Fibroblast of the aortic adventitia (primary cell): ENCODE results near the gene MUCL3. TPM values are rescaled to one million over a fixed set of nuclear protein-coding genes. Genes with fewer than 3 reads are reported as not detected.

ENCODE experiments used
- DNase-seq: peaks from one replicate; pipeline ENCODE4 v3.0.0-alpha.2; 2010; ENCODE audit warnings: low read depth
- H3K4me3 ChIP-seq: 2 replicates; pipeline ENCODE4 v1.5.1; 2011; ENCODE audit warnings: low read depth, mild to moderate bottlenecking, control low read depth, low read length, moderate library complexity
- CTCF ChIP-seq: IDR thresholded peaks from 2 replicates; pipeline ENCODE4 v1.5.1; 2011; ENCODE audit warnings: mild to moderate bottlenecking, low read length, control low read depth, inconsistent platforms; ENCODE audit not compliant: insufficient read depth
- total RNA-seq: library from RNA; depleted of rRNA; stranded (reverse); fragments of >200 nt; gene quantifications from 2 replicates; pipeline ENCODE4 v1.2.3, GENCODE V29; 2012; ENCODE audit warnings: low replicate concordance

Gene MUCL3
- total RNA-seq, 1 donor: under 0.01 TPM

- TF ChIP-seq CTCF: no peak
- H3K4me3 ChIP-seq: no peak overlapping the region
- DNase-seq: no peak
Measured at GRCh38 chr6:30951907-30952469, 11.2 kb downstream of the MUCL3 start.

- TF ChIP-seq CTCF: no peak
- no peak overlapping the region for H3K4me3 ChIP-seq
- DNase-seq: no peak
Measured at GRCh38 chr6:30954631-30955366, 14.0 kb downstream of the MUCL3 start.

- peak overlapping the region; percentile 17 for H3K4me3 ChIP-seq
- DNase-seq: no peak
- no peak for TF ChIP-seq CTCF
Measured at GRCh38 chr6:30955367-30956042, 14.7 kb downstream of the MUCL3 start.

- TF ChIP-seq CTCF: no peak
- H3K4me3 ChIP-seq: no peak overlapping the region
Measured at GRCh38 chr6:30957716-30958115, 16.9 kb downstream of the MUCL3 start.

GRCh38 chr6:30960907-30961673 lies 20.3 kb downstream of the MUCL3 start:
- no peak for TF ChIP-seq CTCF
- peak; percentile 33 for DNase-seq

More at GRCh38 chr6:30957716-30958115, 16.9 kb downstream of the MUCL3 start:
- no peak for DNase-seq

GRCh38 chr6:30962716-30963115 lies 21.9 kb downstream of the MUCL3 start:
- no peak overlapping the region for H3K4me3 ChIP-seq
- TF ChIP-seq CTCF: no peak
- no peak for DNase-seq

More at GRCh38 chr6:30960907-30961673, 20.3 kb downstream of the MUCL3 start:
- H3K4me3 ChIP-seq: no peak overlapping the region
